ENCODE data around the gene PTH1R.

GRCh38 chr3:46917257-46917656 is 39.7 kb downstream of the PTH1R start:
- no peak for TF ChIP-seq POLR2A (IDR thresholded peaks at IDR 0.05)
- no peak for TF ChIP-seq CTCF (IDR thresholded peaks at IDR 0.05)

Measured in esophagus squamous epithelium (tissue), 4 donors.